IMR-90 (cell line): Measurements from ENCODE around the gene TUBGCP6.

Source experiments
- CEBPB ChIP-seq: IDR thresholded peaks from 2 replicates; pipeline ENCODE4 v1.6.1; 2012; ENCODE audit warnings: low read depth, low read length, improper control_type of control experiment
- CTCF ChIP-seq: conservative IDR thresholded peaks from 2 replicates; pipeline ENCODE4 v1.5.1; 2012; ENCODE audit warnings: mild to moderate bottlenecking, low read depth, low read length, improper control_type of control experiment
- ELK1 ChIP-seq: fragments of 150-350 bp; IDR thresholded peaks from 2 replicates; pipeline ENCODE4 v1.6.1; 2016; ENCODE audit warnings: low read depth, mild to moderate bottlenecking, low read length, moderate library complexity, borderline replicate concordance
- POLR2A ChIP-seq: IDR thresholded peaks from 2 replicates; pipeline ENCODE4 v1.6.1; 2012; ENCODE audit warnings: mild to moderate bottlenecking, low read depth, low read length
- RAD21 ChIP-seq: IDR thresholded peaks from 2 replicates; pipeline ENCODE4 v1.6.1; 2012; ENCODE audit warnings: low read length, improper control_type of control experiment

- TF ChIP-seq CTCF (no peak), CEBPB (no peak), ELK1 (no peak), RAD21 (no peak), POLR2A (no peak)
These were observed 4.8 kb upstream of the TUBGCP6 start for GRCh38 chr22:50249341-50250248.
